Stimulated activated naive CD4-positive, alpha-beta T cell (primary cell): Measurements from ENCODE around the gene TBC1D22A.

Source experiments
- DNase-seq, 6 experiments: peaks; one replicate each; lab custom pipeline; 2025; lab: John Stamatoyannopoulos, UW

The TBC1D22A gene

DNA sequence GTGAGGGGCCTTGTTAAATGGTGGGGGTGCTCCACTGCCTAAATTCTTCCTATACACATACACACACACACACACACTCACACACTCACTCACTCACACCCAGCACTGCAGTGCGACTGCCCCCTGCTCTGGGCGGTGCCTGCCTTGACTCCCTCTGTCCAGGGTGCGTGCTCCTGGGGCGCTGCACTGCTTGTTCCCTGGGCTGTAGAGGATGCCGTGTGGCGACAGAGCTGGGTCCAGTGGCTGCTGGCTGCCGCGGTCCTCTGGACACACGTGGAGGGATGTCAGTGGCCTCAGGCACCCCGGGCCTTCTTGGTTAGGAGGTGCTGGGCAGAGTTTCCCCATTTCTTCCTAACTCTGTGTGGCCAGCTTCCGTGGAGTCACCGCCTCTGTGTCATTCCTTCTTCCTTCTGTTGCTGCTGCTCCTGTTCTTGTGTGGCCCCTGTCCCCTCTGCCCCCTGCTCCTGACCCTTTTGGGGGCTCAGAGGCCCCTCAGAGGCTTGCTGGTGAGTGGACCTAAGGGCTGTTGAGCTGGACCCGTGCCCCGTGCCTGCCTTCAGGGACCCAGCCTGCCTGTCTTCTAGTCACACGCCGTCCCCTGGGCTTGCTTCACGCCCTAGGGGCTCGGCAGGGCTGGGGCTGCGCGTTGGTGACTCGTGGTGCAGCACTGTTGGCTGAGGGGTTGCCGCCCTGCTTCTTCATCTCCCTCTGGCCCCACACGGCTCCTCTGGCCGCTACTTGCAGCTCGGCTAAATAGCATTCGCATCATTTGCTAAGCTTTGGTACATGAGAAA lies 147.0 kb downstream of the TBC1D22A start:
- DNase-seq, result no peak

DNA sequence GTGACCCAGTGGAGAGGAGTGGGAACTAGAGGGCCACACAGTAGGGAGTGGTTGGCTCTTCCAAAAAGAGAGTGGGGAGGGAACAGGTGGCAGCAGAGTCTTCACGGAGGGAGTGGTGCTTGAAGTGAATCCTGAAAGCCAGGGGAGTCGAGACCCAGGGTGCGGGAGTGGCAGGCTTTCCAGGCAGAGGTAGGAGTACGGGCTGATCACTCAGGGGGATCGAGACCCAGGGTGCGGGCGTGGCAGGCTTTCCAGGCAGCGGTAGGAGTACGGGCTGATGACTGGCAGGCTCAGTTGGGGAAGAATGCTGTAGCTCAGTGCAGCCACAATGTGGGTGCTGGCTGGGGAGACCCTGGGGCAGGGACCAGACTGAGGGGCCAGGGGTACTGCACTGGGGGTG lies 148.2 kb downstream of the TBC1D22A start:
- no peak for DNase-seq

DNA sequence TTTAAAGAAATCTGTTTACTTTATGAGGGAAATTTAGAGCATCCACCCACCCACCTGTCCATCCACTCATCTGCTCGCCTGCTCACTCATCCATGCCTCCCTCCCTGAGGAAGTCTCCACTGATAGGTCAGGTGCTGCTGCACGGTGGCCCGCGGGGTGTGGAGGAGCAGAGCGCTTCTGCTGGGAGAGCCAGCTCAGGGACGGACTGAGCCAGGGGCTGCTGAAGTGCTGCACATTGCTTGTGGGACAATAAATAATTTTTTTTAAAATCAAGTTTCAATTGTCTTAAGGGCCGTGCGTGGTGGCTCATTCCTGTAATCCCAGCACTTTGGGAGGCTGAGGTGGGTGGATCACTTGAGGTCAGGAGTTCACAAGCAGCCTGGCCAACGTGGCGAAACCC lies 148.9 kb downstream of the TBC1D22A start:
- DNase-seq, result no peak

DNA sequence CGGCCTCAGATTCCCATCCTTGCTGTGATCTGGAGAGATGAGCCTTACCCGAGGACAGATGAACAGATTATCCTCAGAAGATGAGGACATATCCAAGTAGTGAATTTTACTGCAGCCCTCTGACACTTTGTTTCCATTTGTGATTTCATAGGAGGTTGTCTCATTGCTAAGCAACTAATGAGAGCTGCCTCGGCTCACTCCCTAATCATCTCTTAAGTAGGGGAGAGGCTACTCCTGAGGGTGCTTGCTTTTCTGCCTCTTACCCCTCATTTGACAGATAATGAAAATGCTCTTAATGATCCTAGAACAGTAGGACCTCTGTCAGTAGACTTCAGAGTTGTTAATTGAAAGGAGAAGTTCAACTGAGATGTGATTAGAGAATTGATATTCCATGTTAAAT lies 150.9 kb downstream of the TBC1D22A start:
- no peak for DNase-seq

DNA sequence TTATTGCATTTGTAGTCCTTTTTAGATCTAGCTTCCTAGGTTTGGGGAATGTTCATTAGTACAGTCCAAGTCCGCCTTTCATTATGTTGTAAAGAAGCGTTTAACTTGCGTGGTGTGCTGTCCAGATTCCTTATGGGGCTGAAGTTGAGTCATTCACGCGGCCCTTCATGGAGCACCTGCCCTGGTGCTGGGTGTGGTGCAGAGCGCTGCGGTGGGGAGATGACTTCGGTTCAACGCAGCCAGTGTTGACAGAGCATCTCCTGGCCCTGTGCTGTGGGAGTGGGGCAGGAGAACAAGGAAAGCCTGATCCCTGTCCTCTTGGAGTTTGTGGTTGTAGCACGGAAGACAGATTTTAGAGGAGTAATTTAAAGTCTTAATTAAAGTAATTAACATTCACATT lies 152.0 kb downstream of the TBC1D22A start:
- no peak for DNase-seq

DNA sequence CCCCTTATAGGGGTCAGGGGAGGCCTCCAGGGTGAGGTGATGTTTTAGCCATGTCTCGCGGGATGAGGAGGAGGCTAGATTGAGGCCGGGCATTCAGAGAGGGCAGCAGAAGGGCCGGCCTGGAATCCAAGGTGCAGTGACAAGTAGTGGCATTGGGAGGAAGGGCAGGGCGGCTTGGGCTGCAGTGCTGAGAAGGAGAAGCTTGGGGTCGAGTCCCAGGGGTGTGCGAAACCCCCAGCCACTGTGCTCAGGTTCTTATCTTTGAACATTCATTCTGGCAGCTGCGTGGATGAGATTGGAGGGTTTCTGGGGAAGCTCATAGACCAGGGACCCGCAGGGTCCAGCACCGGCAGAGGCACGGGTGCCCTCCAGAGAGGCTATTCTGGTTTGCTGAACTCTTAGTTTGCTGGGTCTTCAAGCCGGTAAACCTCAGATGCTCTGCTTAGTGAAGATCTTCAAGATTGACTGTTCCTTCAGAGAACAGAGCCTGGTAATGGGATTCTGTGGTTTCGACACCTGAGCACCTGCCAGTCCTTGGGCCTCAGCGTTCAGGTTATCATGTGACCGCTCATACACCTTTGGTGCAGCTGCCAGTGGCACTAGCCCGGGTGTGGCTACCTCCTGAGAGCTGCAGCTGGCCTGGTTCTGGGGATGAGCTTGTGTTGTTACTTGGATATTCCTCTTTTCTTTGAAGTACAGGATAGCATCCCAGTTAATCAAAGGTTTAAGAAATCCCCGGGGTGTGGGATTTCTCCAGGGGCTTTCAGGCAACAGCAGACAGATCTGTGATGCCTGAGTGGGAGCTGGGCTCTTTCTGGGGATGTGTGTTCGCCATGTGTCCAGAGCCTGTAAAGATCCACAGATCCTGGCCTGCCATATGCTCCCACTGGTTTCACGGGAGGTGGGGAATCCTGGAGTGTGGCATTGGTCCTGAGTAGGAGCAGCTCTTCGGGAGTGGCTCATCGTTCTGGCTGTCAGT lies 152.8 kb downstream of the TBC1D22A start:
- DNase-seq, result no peak

DNA sequence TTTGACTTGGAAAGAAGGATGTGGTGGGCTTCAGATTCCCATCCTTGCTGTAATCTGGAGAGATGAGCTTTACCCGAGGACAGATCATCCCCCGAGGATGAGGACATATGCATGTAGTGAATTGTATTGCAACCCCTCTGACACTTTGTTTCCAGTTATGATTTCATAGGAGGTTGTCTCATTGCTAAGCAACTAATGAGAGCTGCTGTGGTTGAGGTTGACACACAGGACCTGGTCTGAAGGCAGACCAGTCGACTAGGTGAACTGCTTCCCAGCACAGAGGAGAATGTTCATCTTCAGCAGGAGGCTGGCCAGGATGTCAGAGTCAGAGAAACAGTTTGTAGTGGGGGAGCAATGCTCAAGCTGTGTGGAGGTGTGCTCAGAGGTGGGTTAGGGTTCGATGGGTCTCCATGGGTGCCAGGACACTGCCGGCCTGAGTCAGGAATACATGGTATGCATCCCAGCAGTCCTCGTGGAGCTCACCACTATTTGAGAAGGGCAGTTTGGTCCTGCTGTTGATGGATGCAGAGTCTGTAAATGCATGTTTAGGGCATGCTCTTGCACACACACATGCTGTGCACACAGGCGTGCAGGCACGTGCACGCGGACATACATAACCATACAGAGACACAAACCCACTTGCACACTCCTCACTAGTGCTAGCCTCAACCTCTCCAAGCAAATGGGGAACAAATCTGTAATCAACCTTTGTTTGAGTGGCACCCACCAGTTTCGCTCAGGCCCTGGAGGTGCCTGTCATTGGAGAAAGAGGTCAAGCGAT lies 153.7 kb downstream of the TBC1D22A start:
- DNase-seq, result no peak

DNA sequence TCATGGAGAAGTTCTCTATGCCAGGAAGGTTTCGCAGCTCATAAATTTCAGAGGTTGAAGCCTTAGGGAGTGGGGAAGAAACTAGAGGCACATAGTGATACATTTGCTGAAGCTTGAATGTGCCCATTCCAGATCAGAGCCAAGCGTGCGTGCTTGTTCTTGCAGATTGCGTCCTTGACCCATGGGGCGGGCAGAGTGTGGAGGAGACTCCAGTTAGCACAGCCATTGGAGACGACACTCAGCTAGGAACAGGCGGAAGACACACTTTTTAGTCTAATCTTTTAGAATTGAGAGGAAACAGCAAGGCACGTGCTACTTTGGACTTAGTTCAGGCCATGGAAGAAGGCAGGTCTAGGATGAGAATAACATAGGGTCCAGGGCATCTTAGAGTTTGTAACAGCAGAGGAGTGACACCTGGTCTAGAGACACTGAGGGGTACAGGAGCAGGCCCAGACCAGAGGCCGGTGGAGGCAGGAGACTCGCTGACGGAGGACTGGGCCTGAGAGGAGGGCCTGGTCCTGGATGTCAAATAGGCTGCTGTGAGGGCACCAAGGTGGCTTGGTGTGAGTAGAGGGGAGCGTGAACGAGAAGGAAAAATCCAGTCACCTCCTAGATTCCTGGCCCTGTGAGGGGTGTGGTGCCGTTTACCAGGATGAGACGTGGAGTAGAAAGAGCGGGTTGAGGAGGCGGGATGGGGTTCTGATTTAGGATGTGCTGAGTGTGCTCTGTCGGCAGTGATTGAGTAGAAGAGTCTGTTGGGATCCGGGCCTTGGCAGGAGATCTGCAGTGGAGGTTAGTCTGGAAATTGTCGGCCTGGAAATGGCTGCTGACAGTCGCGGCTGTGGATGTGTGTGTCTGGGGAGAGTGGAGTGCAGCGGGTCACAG lies 154.7 kb downstream of the TBC1D22A start:
- no peak for DNase-seq

DNA sequence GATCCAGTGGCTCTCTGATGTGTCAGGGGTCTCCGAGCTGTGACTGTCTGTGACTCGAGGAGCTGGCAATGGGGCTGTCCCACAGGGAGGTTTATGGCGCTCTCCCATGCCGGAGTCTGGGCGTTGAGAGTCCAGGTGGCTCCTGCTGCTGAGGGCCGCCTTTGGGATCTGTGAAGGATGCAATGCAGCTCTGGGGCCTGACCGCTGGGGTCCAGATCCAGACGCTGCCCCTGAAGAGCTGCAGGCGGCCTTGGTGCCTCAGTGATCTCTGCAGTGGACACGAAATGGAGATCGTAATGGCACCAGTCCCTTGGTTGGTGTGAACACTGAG lies 155.3 kb downstream of the TBC1D22A start:
- DNase-seq, result no peak

DNA sequence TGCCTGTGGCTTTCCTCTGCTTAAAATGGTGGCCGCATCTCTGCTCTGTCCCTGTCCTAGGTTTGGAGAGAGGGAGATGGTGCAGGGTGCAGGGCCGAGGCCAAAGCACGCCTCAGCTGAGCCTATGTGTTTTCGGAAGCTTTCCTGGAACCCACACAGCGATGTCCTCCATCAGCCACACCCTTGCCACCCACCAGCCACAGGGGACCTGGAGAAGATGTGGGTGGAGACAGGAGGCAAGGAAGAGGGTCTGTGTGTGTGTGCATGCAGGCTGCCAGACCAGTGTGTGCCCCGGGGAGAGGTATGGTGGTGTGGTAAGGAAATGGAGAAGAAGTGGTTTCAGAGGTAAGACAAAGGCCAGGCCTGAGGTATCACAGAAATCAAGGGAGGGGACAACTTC lies 155.7 kb downstream of the TBC1D22A start:
- DNase-seq, result no peak

DNA sequence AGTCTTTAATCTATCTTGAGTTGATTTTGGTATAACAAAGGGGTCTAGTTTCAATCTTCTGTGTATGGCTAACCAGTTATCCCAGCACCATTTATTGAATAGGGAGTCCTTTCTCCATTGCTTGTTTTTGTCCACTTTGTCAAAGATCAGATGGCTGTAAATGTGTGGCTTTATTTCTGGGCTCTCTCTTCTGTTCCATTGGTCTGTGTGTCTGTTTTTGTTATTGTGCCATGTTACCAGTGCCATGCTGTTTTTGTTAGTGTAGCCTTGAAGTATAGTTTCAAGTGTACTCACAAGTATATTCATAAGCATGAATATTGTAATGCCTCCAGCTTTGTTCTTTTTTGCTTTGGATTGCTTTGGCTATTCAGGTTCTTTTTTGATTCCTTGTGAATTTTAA lies 159.6 kb downstream of the TBC1D22A start:
- no peak for DNase-seq

DNA sequence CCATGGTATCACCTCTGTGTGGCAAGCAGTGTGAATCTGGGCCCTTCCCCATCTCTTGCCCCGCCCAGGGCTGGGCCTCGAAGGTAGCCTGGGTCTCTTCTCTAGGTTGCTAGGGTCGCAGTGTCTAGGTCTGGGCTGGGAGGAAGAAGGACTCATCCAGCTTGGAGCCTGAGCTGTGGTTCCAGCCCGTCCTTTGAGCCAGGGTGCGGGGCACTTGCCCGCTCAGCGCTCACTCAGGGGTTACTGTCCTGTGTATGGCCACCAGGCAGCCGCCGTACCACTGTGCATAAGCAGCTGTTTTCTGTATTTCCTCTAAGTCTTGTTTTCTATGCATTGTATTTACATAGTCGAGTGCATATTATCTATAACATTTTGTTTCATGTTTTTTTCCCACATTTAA lies 160.9 kb downstream of the TBC1D22A start:
- DNase-seq, result no peak

DNA sequence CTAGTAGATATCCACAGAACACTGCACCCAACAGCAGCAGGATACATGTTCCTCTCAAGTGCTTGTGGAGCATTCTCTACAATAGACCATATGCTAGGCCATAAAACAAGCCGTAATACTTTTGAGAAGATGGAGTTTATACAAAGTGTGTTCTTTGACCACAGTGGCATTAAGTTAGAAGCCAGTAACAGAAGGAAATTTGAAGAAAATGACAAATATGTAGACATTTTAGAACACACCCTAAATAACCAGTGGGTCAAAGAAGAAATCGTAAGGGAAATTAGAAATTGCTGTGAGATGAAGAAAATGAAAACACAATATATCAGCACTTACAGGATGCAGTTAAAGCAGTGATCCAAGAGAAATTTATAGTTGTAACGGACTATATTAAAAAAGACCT lies 163.4 kb downstream of the TBC1D22A start:
- DNase-seq, result no peak

DNA sequence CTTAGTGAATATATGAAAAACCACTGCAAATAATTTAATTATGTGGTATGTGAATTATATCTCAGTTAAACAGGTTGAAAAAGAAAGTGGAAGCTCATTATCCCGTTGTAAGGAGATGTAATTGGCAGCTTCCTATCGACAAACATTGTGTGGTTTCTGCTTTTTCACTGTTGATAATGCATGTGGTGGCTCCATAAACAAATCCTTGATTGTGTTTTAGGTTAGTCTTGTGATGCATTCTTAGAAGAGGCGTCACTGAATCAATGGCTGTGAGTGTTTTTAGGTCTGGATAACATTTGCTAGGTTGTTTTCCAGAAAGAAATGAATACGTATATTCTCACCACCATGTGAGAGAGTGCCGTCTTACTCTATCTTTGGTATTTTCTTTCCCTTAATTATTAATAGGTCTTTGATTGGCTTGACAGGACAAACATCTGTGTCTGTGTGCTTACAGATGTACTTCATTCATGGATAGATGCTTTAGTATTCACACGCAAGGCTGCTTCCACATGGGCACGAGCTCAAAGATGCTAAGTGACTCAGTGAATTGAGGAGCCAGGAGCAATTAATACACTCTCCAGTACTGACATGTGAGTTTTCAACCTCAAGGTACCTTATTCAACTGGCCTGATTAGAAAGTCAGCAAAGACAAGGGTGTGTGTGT lies 166.7 kb downstream of the TBC1D22A start:
- DNase-seq, result no peak

DNA sequence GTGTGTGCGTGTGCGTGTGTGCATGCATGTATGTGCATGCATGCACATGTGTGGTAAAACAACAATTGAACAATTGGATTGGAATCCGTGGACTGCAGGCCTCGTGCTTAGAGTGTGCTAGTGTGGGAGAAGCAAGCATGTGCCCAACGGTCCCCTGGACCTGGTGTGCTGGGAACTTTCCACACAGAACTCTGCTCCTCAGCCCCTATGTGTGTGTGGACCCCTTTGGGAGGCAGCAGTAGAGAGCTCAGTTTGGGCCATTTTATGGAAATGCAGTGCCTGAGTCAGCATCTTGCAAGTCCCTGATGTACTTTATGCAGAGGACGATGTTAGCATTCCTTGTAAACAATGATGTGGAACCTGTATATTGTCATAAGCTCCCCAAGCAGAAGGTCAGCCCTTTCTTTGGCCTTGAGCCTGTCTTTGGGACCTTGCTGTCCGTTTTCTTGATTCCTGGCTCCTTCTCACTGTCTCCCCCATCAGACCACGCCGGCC lies 167.3 kb downstream of the TBC1D22A start:
- no peak for DNase-seq

DNA sequence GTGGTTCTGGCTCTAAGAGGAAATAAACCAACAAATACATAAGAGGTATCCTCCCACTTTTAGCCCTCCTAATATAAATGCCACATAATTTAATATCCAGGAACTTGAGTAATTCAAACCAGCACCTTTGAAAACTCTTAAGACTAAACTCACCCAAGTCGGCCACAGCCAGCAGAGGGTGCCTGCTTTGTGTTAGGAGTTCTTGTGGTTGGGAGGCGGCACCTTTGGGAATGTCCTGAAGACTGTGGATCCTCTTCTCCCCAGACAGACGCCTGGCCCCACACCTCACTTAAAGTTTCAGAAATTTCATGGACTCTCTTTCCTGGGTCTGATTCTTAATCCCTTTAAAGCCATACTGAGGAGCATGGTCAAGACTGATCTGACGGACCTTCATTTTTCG lies 169.0 kb downstream of the TBC1D22A start:
- no peak for DNase-seq

DNA sequence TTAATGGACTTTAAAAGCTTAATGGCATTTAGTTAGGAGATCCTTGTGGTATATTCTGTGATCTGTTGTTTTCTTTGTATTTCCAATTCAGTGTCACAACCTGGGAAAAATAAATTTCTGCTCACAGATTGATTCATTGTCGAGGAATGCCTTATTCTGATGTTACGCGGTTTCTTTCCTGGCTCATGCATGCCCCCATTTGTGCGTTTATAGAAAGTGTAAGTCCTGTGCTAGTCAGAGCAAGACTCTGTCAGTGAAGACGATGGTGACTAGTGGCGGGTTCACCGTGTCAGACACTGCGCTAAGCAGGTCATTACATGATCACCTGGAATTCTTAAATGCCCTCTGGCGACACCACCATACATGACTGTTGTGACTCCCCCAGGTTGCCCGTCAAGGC lies 169.4 kb downstream of the TBC1D22A start:
- no peak for DNase-seq

DNA sequence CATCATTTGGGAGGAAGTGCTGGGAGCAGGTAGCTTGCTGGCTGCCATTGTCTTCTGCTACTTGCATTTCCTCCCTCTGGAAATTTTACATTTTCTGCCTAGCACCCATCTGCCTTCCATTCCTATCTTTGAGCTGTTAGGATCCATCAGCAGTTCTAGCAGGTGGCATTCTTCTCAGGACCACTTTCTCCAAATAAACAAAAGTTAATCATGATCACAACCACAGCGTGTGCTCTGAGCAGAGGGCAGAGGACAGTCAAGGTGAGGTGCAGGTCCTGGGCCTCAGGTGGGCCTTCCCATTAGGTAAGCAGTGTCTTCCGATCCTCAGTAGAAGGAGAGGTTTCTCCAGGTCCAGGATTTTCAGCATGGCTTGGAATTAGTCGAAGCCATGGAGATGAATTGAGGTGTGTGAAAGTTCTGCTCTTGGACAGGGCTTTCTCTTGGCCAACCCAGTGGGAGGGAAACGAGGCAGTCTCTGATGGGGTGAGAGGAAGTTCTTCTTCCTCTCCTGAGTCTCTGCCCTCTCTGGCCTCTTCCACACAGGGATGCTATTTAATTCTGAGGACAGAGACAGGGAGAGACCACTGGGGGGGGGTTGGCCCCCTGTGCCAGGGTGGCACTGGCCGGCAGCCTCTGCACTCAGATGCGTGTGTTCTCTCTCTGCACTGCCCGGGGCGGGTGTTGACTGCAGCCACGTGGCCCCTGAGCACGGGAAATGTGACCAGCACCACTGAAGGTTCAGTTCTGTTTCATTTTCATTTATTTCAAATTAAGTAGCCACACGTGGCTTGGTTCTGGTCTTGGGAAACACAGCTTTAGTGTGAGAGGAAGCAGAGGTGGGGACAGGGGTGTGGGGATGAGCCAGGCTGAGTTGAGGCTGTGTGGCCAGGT lies 170.8 kb downstream of the TBC1D22A start:
- DNase-seq, result no peak

DNA sequence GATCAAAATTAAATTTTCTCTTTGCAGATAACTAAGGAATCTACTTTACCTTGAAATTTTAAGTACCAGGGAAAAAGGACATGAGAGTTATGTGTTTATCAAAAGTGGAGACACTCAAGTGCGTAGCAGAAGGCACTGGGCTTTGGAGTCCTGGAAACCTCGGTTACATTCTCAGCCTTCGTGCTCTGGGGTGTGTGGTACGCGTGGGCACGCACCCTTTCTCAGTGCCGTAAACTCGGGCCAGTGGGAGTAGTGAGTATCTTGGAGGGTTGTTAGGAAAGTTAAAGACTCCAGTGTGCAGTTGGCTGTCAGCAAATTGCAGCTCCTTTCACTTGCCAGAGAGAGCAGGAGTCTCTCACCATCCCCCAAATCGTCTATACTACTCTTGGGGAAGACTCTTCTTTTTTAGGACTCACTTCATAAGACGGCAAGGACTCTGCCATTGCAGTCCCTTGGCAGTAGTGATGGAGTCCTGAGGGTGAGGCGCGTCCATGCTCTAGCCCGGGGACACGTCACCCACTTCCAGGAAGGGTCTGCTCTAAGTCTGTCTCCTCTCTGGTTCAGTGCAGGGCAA lies 171.8 kb downstream of the TBC1D22A start:
- no peak for DNase-seq
